ENCODE results near the gene MBNL2.

The MBNL2 gene

GRCh38 chr13:97306106-97306505 is 84.0 kb downstream of the MBNL2 start:
- no peak for FAIRE-seq

GRCh38 chr13:97306645-97307044 is 84.5 kb downstream of the MBNL2 start:
- no peak for FAIRE-seq

DNA sequence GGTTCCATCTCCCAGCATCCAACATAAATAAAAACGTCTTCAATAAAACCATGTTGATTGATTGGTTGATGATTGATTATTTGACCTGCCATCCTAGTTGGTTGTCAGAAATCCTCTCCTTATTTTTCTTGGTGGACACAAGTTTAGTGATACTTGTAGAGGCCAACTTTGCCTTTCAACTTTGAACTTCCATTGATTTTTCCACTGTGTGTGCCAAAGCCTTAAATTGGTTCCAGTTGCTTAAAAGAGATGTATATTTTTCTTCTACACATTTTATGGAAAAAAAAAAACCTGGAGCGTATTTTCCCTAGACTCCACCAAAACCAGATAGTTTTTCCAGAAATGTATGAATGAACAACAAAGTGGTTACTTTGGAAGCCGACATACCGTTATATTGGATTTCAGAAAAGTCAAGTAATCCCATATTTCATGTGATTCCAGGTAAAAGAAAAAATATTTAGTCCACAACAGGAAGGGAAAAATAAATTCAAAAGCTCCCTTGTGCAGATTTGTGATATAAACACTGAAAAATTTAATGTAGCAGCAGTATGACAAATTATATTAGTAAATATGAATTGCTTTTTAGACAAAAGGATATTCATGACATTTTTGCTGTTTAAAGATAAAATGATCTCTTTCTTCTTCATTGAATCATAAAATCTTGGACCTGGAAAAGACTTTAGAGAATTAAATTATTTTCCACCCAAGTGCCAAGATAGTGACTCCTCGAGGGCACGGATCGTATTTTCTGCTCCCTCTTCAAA is 85.2 kb downstream of the MBNL2 start:
- FAIRE-seq, result no peak

GRCh38 chr13:97307882-97308624 is 85.9 kb downstream of the MBNL2 start:
- FAIRE-seq, result no peak

DNA sequence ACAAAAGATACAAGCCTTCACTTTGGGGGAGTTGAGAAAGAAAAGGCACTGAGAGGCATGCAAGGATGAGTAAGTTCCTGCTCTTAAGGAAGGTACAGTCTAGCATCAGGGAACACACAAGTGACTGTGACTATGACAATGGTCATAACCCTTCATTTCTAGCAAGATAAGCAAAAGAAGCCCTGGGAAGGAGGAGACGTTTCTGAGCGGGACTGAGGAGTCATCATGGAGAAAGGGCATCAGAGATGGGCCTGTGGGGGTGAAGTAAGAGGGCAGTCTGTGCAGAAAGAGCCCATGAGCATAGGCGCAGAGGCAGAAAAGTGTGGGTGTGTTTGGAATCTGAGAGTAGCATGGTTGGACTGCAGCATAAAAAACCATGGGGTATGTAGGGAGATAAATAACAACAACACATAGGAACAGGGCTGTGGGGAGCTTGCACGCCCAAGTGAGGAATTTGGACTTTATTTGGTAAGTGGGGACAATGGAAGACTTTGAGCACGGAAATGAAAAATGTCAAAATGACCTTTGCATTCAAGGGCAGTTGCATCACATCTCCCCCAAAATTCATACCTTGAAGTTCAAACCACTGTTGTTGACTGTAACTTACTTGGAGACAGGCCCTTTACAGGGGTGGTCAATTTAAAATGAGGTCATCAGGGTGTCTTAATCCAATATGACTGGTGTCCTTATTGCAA is 86.7 kb downstream of the MBNL2 start:
- FAIRE-seq, result no peak

- FAIRE-seq, result no peak
These were observed 88.8 kb downstream of the MBNL2 start for GRCh38 chr13:97310809-97311436.

DNA sequence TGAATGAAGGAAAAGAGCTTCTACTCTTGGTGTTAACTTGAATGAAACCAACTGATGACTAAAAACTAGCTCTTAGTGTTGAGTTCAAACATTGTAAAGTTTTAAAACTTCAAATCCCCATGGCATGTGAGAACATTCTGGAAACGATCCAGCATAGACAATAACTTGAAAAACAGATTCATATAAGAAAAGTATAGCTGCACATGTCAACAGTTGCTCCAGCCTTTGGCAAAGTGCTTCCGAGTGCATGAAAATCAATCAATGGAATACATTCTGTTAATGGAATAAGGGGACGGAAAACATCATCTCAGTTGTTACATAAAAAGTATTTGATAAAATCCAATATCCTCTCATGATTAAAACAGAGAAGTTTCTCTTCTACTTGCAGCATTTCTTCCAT is 89.8 kb downstream of the MBNL2 start:
- no peak for FAIRE-seq

DNA sequence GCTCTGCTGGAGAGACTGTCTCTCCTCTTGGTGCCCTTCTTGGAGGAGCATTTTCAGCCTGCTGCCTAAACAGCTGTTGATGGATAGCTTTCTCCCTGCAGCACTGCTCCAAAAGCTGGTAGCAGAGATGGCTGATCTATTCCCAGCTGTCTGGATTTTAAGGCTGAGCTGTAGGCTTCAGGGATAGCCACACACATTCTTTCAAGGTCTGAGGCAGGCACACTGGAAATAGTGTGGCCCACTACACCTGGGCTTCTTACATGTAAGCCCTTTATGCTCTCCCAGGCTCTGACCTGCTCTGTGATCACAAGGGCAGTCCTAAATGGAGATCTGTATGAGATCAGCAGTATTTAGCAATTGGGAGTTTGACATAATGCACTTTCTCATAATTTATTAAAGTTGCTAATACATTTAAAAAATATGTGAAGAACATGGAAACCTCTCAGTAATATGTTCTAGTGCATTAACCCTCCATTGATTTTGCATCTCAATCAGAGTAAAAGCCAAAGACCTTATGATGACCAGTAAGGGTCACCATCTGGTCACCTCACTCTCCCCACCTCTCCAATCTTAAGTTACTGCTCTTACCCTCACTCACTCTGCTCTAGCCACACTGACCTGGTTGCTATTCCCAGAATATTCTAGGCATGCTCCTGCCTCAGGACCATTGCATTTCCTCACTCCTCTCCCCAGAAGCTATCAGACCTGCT is 91.6 kb downstream of the MBNL2 start:
- FAIRE-seq, result no peak

GRCh38 chr13:97316390-97316789 is 94.3 kb downstream of the MBNL2 start:
- FAIRE-seq, result no peak

DNA sequence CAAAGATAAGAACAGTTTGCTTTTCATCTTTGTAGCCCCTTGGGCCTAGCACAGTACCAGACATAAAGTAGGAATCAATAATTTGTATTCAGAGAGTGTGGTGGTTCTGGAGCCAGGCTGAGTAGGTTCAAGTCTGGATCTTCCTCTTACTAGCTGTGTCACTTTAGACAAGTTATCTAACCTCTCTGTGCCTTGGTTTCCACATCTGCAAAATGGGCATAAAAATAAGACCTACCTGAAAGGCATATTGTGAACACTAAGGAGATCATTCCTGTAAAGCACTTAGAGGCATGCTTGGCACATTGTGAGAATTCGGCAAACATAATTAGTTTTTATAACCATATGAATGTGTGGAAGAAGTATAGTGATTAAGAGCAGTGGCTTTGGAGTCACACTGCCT is 95.8 kb downstream of the MBNL2 start:
- no peak for FAIRE-seq

GRCh38 chr13:97318532-97318931 is 96.4 kb downstream of the MBNL2 start:
- FAIRE-seq, result no peak

DNA sequence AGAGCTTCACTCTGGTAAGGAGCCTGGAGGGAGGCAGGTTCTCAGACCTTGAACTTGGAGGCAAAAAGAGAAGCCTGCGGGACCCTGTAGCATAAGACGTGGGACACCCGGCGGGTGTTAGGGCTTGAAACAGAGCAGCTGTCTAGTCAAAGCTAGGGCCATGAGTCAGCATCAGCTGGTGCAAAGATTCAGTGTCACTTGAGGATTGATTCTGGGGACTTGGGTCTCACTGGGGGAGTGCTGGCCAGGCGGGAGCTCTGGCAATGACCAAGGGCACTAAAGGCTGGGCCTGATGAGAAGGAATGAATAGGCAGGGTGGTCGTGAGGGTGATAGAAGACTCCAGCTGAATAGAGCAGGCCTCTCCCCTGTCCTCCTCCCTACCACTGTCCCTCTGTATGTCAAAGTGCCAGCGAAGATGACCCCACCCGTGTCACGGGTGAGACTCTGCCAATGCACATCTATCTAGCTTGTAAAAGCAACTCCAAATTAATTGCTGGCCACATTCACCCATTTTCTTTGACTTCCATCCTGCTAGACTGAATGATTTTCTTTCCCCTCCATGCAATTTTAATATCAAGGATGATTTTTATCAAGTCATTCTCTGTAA is 97.1 kb downstream of the MBNL2 start:
- no peak for FAIRE-seq

DNA sequence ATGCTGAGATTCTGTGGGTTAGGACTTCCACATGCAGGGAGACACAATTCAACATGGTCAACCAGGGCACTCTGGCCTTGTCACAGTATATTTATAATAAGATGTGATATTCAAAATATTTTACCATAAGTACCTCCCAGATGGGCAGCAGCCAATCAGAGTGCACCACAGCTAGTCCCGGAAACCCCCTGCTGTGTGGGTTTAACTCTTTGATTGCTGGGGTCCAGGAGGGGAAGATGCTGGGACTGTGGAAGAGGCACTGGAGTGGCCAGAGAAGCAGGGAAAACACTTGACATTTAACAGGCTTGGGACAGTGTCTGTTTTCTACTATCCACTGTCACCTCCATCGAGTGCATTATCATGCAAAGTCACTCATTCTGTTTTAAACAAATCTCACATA is 99.0 kb downstream of the MBNL2 start:
- FAIRE-seq, result no peak

GRCh38 chr13:97321616-97322321 is 99.6 kb downstream of the MBNL2 start:
- FAIRE-seq, result no peak

DNA sequence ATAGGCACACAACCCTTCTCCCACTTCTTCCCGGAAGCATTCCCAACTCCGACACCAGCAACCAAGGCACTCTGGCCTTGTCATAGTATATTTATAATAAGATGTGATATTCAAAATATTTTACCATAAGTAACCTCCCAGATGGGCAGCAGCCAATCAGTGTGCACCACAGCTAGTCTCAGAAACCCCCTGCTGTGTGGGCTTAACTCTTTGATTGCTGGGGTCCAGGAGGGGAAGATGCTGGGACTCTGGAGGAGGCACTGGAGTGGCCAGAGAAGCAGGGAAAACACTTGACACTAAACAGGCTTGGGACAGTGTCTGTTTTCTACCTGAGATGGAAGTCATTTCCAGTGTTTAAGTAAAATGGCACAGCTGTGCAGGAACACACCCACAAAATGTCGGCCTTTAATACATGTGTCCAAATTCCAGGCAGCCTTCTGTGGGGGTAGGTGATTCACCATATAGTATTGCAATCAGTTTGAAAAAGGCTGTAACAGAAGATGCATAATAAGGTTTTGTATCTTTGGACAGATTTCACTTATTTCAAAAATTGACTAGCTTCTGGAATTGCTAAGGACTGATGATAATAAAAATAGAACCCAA is 100.7 kb downstream of the MBNL2 start:
- no peak for FAIRE-seq

GRCh38 chr13:97324115-97324514 is 102.0 kb downstream of the MBNL2 start:
- FAIRE-seq, result no peak

DNA sequence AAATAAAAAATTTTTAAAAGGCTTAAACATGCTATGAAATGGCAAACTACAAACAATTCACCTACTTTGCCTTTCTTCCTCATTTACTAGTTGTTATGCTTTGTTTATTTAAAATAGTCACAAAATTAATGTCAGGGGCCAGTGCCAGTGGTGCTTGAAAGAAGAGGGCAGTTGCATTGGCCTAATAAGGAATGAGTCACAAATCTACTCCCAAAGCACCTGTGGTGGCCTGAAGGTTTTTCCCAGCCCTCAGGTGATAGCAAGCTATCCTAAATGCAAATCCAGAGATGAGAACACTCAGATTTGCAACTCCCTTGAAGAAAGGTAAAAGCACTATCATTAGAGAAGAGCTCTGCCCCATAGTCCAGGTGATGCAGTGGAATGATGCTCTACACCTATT is 103.6 kb downstream of the MBNL2 start:
- no peak for FAIRE-seq

- no peak for FAIRE-seq
These were observed 105.0 kb downstream of the MBNL2 start for GRCh38 chr13:97327086-97327485.

DNA sequence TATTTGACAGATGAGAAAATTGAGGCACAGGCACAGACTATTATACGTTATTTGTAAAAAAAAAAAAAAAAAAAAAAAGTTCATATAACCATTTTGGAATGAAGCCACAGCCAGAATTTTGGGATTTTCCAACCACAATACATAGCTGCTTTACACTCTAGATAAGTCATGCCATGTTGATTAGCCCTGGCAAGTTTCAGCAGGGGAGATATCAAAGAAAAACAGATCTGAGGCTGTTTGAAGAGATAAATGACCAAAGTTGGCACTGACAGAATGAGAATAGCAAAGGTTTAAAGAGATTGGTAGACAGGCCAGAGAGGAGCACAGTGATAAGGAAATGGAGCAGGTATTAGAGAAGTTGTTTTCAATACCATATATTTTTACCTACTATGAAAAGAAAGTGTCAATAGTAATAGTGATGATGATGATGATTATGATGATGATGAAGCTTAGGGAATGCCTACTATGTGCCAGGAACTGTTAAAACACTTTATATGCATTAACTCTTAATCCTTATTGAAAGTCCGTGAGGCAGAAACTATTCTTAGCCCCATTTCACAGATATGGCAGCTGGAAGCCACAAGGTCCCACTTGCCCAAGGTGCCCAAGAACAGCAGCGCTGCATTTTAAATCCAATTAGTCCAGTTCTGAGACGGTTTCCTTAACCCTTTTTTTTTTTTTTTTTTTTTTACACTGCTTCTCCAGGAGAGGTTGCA is 105.5 kb downstream of the MBNL2 start:
- FAIRE-seq, result no peak

DNA sequence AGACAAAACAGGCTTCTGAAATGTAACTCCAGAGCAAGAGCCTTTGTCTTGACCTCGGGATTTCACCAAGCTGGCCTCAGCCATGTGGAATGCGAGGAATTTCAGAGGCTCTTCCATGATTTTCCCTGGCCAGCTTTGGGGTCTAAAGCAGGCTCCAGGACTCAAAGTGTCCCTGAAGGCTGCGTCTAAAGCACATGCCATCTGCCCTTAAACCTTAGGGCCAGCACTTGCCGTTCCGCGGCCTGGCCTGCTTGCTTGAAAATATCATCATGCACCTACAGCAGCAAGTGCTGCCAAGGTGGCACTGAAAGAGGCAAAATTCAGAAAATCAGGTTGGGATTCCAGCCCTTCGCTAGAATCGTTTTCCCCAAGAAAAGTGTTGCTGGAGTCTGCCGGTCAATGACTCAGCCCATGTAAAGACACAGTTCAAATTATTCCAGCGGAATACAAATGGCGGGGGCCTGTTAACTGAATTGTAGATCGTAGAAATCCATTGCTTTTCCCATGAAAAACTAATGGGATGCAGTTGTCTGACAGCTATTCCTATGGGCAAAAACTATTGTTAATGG is 106.2 kb downstream of the MBNL2 start:
- FAIRE-seq, result no peak

All from colon (tissue), 2 donors.